GM21381 (cell line): ENCODE data around the gene MEIS1.
"Not testable (repeated sequence)": the region's sequence is repeated elsewhere in the genome, so short reads cannot be mapped to it uniquely, and the experiment has no call there.

Experiments
- ATAC-seq: cut with Tn5 transposase; IDR thresholded peaks from one replicate; pipeline ENCODE4 v1.9.1; 2021; ENCODE audit warnings: mild to moderate bottlenecking, moderate library complexity; ENCODE audit not compliant: unreplicated experiment

The MEIS1 gene

GRCh38 chr2:66464930-66465637 is 30.2 kb downstream of the MEIS1 start:
- ATAC-seq, result no peak

- ATAC-seq, result no peak
Observed at GRCh38 chr2:66466433-66466832, 31.5 kb downstream of the MEIS1 start.

GRCh38 chr2:66467718-66468117 is 32.8 kb downstream of the MEIS1 start:
- no peak for ATAC-seq

GRCh38 chr2:66469214-66469902 is 34.4 kb downstream of the MEIS1 start:
- no peak for ATAC-seq

GRCh38 chr2:66470199-66470598 is 35.3 kb downstream of the MEIS1 start:
- no peak for ATAC-seq

- no peak for ATAC-seq
Observed at GRCh38 chr2:66472225-66472843, 37.4 kb downstream of the MEIS1 start.

GRCh38 chr2:66477135-66477842 is 42.4 kb downstream of the MEIS1 start:
- no peak for ATAC-seq

- ATAC-seq, result no peak
Observed at GRCh38 chr2:66478299-66478698, 43.4 kb downstream of the MEIS1 start.

- ATAC-seq, result no peak
Observed at GRCh38 chr2:66478731-66479316, 43.9 kb downstream of the MEIS1 start.

GRCh38 chr2:66481100-66481549 is 46.2 kb downstream of the MEIS1 start:
- no peak for ATAC-seq

- ATAC-seq, result not testable (repeated sequence)
Observed at GRCh38 chr2:66485252-66485651, 50.3 kb downstream of the MEIS1 start.

GRCh38 chr2:66488946-66489345 is 54.0 kb downstream of the MEIS1 start:
- ATAC-seq, result no peak

GRCh38 chr2:66489436-66489835 is 54.5 kb downstream of the MEIS1 start:
- ATAC-seq, result no peak

GRCh38 chr2:66490588-66491001 is 55.7 kb downstream of the MEIS1 start:
- no peak for ATAC-seq

- no peak for ATAC-seq
Observed at GRCh38 chr2:66494708-66495107, 59.8 kb downstream of the MEIS1 start.

GRCh38 chr2:66495788-66496640 is 61.1 kb downstream of the MEIS1 start:
- no peak for ATAC-seq

- ATAC-seq, result no peak
Observed at GRCh38 chr2:66496670-66497420, 61.9 kb downstream of the MEIS1 start.

- no peak for ATAC-seq
Observed at GRCh38 chr2:66497431-66498288, 62.7 kb downstream of the MEIS1 start.
